Tibial artery (tissue), 4 donors: ENCODE measurements around the gene SHISAL2B.
"Not testable (repeated sequence)": the region's sequence is repeated elsewhere in the genome, so short reads cannot be mapped to it uniquely, and the experiment has no call there.

Experiments
- DNase-seq, 2 donors: peaks; one replicate each; pipeline ENCODE4 v3.0.0-alpha.2; 2019
- H3K27ac ChIP-seq, 2 donors: fragments of 200-600 bp; sonication (generic) in 1 of 2; 1 replicate in 1 of 2; 2 replicates in 1 of 2; pipeline ENCODE4 v1.5.1; 2018 to 2019; ENCODE audit warnings: mild to moderate bottlenecking in 1 of 2
- H3K27me3 ChIP-seq, 2 donors: fragments of 200-600 bp; sonication (generic) in 1 of 2; one replicate each; pipeline versions ENCODE4 v1.5.1 to v1.6.0; 2016 to 2019
- H3K36me3 ChIP-seq, 3 donors: fragments of 200-600 bp; sonication (generic) in 2 of 3; one replicate each; pipeline ENCODE4 v1.5.1; 2016 to 2019; ENCODE audit warnings: mild to moderate bottlenecking in 2 of 3
- H3K4me1 ChIP-seq, 4 donors: fragments of 200-600 bp; sonication (generic) in 2 of 4; 1 replicate in 3 of 4; 2 replicates in 1 of 4; pipeline ENCODE4 v1.5.1; 2016 to 2019
- H3K4me3 ChIP-seq, 2 donors: fragments of 200-600 bp; sonication (generic) in 1 of 2; 1 replicate in 1 of 2; 2 replicates in 1 of 2; pipeline ENCODE4 v1.5.1; 2018 to 2019; ENCODE audit warnings: mild to moderate bottlenecking in 2 of 2
- H3K9me3 ChIP-seq, 3 donors: fragments of 200-600 bp; sonication (generic) in 1 of 3; one replicate each; pipeline ENCODE4 v1.5.1; 2016 to 2019
- CTCF ChIP-seq, 2 experiments: fragments of 200-600 bp in 1 of 2; fragments of 450-650 bp in 1 of 2; IDR thresholded peaks; one replicate each; pipeline ENCODE4 v1.5.1; 2017 to 2019; ENCODE audit warnings: antibody characterized with exemption in 2 of 2, mild to moderate bottlenecking in 1 of 2, moderate library complexity in 1 of 2
- intact Hi-C: fragments of 100-400 bp; cut with DNase I; formaldehyde crosslinking; loops from one replicate; pipeline ENCODE4 v1.15.0; 2023; ENCODE audit warnings: low total_unique reads

Gene SHISAL2B

GRCh38 chr5:64685866-64686265, 4.4 kb upstream of the SHISAL2B start:
- H3K36me3 ChIP-seq: no peaks in the 10 kb centered on the region
- H3K4me1 ChIP-seq: peaks cover 0 to 9% (median 8%) of the 10 kb centered on the region in 4 donors
- peaks cover 0 to 16% of the 10 kb centered on the region in 2 donors for H3K27me3 ChIP-seq
- H3K27ac ChIP-seq: no peak overlapping the region
- TF ChIP-seq CTCF (IDR thresholded peaks at IDR 0.05): no peak
- no peak for DNase-seq
- no peak overlapping the region for H3K4me3 ChIP-seq
- intact Hi-C loops: no loop called here
- H3K9me3 ChIP-seq: no peaks in the 10 kb centered on the region

DNA sequence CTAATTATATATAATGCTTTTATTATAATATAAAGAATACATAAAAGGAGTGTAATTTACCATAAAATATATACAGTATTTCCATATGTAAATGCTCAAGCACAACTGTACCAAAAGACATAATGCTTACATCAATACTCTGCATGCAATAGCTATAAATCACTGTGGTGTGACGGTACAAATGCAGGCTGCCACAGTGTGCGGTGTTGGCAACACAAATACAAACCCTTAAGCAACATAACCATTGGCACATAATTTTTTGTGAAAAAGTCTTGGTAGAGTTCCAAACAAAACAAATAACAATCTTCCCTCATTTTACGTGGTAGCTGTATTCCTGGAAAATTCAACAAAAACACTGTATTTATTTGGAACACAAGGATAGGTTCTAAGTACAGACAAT, 1.9 kb upstream of the SHISAL2B start:
- peaks cover 0 to 12% (median 11%) of the 10 kb centered on the region in 4 donors for H3K4me1 ChIP-seq
- no peak for DNase-seq
- H3K27me3 ChIP-seq: peaks cover 0 to 18% of the 10 kb centered on the region in 2 donors
- no peaks in the 10 kb centered on the region for H3K9me3 ChIP-seq
- H3K4me3 ChIP-seq: no peak overlapping the region
- intact Hi-C loops: no loop called here
- no peak for TF ChIP-seq CTCF (IDR thresholded peaks at IDR 0.05)
- H3K27ac ChIP-seq: no peak overlapping the region
- H3K36me3 ChIP-seq: no peaks in the 10 kb centered on the region

DNA sequence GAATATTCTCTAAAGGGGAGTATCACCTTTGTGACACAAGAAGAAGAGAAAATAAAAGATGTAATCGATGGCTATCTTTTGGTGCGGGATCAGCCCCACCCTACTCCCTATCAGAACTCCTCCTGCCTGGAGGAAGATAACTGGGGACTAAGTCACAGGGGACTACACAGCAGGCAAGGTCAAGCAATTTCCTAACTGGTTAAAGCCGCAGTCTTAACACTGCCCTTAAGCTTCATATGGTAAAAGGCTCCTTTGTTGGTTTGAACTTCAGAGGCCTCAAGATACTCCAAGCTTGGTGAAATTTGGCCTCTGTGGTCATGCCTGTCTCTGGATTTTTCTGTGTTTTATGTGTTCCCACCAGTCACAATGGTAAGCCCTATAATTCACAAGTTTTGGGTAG, 1.3 kb upstream of the SHISAL2B start:
- Histone ChIP-seq H3K36me3 (no peaks in the 10 kb centered on the region), H3K27me3 (peaks cover 0 to 18% of the 10 kb centered on the region in 2 donors), H3K9me3 (no peaks in the 10 kb centered on the region), H3K27ac (no peak overlapping the region), H3K4me1 (peaks cover 0 to 12% (median 11%) of the 10 kb centered on the region in 4 donors), H3K4me3 (no peak overlapping the region)
- no peak for TF ChIP-seq CTCF (IDR thresholded peaks at IDR 0.05)
- no peak for DNase-seq
- intact Hi-C loops: no loop called here

GRCh38 chr5:64690104-64690416, 243 bp upstream of the SHISAL2B start:
- Histone ChIP-seq H3K4me1 (peaks cover 0 to 12% (median 11%) of the 10 kb centered on the region in 4 donors), H3K9me3 (no peaks in the 10 kb centered on the region), H3K27me3 (peaks cover 0 to 18% of the 10 kb centered on the region in 2 donors), H3K36me3 (no peaks in the 10 kb centered on the region), H3K27ac (no peak overlapping the region), H3K4me3 (peak overlapping the region in 1 of 2 donors; percentile 37)
- intact Hi-C loops: no loop called here
- DNase-seq: no peak
- TF ChIP-seq CTCF (IDR thresholded peaks at IDR 0.05): no peak

DNA sequence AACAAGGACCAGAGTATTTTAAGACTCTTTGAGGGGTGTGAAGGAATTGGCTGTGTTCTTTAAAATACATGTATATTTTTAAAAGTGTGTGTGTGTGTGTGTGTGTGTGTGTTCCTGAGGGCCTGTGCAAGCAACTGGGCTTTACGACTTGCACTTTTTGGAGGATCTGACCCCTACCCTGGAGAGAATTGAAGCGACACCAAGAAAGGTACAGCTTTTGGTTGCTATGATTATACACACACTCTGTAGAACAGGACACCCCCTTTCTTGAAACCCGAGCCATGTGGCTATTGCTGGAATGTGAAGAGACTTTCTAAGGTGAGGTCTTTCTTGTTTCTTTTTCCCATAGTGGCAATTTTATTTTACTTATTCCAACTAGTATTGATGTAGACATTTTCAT, 988 bp downstream of the SHISAL2B start:
- Histone ChIP-seq H3K4me1 (peaks cover 0 to 12% (median 11%) of the 10 kb centered on the region in 4 donors), H3K27me3 (peaks cover 0 to 18% of the 10 kb centered on the region in 2 donors), H3K4me3 (no peak overlapping the region), H3K36me3 (no peaks in the 10 kb centered on the region), H3K27ac (no peak overlapping the region), H3K9me3 (peaks cover 0 to 3% (median 0%) of the 10 kb centered on the region in 3 donors)
- intact Hi-C loops: no loop called here
- no peak for TF ChIP-seq CTCF (IDR thresholded peaks at IDR 0.05)
- no peak for DNase-seq

DNA sequence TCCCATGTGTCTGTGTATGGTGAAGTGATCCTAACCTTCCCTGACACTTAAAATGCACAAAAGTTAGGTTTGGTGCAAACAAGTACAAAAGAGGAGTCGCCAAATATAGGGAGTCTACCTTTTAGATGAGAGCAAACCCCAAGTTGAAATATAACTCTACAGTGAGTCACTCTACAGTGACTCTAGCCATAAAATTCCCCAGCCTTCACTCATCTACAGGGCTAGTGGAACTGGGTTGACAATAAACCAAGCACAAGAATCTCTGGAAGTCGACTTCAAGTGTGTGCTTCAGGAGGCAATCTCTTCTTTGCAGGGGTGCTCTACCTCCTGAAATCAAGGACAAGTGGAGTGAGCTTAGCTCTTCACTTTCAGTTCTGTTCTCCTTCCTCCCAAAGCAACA, 3.3 kb downstream of the SHISAL2B start:
- Histone ChIP-seq H3K9me3 (peaks cover 0 to 9% (median 0%) of the 10 kb centered on the region in 3 donors), H3K4me3 (no peak overlapping the region), H3K27ac (no peak overlapping the region), H3K36me3 (no peaks in the 10 kb centered on the region), H3K4me1 (peaks cover 0 to 12% (median 11%) of the 10 kb centered on the region in 4 donors), H3K27me3 (peaks cover 0 to 18% of the 10 kb centered on the region in 2 donors)
- DNase-seq: no peak
- no peak for TF ChIP-seq CTCF (IDR thresholded peaks at IDR 0.05)
- intact Hi-C loops: no loop called here

DNA sequence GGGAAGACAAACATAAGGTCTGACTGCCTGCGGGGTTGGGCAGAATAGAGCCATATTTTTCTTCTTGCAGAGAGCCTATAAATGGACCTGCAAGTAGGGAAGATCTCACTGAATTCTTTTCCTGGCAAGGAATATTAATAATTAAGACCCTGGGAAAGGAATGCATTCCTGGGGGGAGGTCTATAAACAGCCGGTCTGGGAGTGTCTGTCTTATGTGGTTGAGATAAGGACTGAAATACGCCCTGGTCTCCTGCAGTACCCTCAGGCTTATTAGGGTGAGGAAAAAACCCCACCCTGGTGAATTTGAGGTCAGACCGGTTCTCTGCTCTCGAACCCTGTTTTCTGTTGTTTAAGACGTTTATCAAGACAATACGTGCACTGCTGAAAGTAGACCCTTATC, 6.1 kb downstream of the SHISAL2B start:
- H3K4me3 ChIP-seq, H3K27me3 ChIP-seq, intact Hi-C loops, H3K27ac ChIP-seq, H3K4me1 ChIP-seq, H3K9me3 ChIP-seq, H3K36me3 ChIP-seq, DNase-seq: not testable (repeated sequence)
